Tracheal epithelial cell (primary cell): ENCODE measurements around the gene LY86. TPM values are rescaled to one million over a fixed set of nuclear protein-coding genes. Genes with fewer than 3 reads are reported as not detected.

Experiments used
- total RNA-seq: library from RNA; depleted of rRNA; stranded (reverse); fragments of >200 nt; gene quantifications from 2 replicates; pipeline ENCODE4 v1.2.1, GENCODE V29; 2014

LY86 gene
- not detected in 2 replicates for total RNA-seq

DNA sequence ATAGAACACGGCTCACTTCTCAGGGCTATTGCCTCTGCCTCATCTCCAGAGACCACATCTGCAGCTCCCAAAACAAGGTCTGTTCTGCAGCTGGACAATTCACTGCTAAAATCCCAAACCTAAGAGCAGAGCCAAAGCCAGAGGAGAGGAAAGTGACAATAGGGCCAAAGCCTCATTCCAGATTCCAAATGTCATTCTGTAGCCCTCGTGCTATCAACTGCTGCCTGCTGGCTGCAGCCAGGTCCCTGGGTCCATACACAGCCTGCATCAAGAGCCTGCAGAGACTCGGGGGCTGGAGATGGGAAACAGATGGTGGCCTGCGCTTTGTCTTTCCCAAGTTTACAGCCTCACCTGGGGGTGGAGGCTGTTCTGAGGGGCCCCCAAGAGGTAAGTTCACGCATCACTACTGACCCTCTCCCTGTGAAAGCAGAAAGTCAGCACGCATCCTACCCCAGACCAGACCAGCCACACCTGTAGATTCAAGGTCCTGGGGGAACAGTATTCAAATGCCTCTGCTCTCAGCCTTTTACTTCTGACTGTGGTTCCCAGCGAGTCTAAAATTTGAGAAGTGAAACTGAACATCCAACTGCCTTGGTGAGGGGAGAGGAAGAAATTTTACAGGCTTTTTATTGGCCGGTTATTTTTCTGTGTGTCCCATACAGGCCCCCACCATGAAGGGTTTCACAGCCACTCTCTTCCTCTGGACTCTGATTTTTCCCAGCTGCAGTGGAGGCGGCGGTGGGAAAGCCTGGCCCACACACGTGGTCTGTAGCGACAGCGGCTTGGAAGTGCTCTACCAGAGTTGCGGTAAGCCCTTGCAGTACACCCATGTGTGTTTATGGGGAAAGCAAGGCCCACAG, at the start of gene LY86:
LY86 (plus strand) TSS at position 657 of the 860 bp plus-strand sequence; CDS start at position 672, 15 bp downstream.

